Ramos (cell line): ENCODE data around the gene SARM1.

Source experiments
- in situ Hi-C: fragments of 300-500 bp; cut with MboI; formaldehyde crosslinking; loops from one replicate; pipeline ENCODE4 v1.14.3; 2022; ENCODE audit warnings: low sequenced_read_pairs; ENCODE audit not compliant: unreplicated experiment

Gene SARM1

DNA sequence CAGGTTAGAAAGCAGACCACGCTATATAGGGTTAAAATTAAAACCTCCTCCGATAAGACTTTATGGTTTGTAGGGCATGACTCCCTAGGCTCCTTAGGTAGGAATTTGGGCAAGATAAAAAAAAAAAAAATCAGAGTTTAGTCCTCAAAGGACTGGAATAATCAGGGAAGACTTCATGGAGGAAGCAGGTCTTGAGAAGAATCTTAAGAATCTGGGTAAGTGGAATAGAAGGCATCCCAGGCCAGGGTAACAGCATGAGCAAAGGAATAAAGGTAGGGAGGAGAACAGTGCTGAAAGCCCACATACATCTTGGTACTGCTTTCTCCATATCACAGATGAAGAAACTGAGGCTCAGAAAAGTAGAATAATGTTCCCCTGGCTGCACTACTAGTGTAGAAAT, 19.1 kb downstream of the SARM1 start:
- in situ Hi-C loops: loop anchor here (25.0 kb wide), 1 partner anchor 478 kb away; no protein-coding TSS in a partner anchor

DNA sequence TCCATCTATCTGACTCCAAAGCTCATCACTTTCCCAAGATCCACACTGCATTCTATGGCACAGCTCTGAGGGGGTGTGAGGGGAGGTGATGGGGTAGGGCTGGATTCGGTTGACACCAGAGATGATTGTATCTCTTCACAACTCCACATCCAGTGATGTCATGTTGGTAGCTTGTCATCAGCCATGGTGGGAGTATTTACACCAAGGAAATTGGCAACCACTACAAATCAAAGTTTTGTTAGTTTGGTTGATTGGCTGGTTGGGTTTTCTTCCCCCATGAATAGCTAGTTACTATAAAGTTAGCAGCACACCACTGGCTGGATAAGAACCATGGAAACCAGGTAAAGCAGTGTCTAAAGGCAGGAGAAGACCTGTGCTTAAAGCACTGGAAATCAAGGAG, 19.5 kb downstream of the SARM1 start:
- in situ Hi-C loops: loop anchor here (25.0 kb wide), 1 partner anchor 479 kb away; no protein-coding TSS in a partner anchor

DNA sequence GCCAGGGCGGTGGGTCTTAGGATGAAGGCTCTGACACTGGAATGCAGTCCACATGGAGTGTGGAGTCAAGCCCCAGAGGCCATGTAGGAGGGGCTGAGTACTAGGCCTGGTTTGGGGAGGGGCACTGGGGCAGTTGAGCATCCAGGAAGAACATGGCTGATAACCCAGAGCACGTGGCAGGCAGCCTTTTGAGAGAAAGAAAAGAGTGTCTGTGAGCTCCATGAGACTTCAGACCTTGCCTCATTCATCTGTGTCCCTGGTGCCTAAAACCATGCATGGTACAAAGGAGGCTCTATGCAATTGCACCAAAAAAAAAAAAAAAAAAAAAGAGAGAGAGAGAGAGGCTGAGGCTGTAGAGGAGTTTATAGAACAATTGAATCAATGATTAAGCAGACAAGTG, 19.9 kb downstream of the SARM1 start:
- in situ Hi-C loops: loop anchor here (25.0 kb wide), 1 partner anchor 479 kb away; no protein-coding TSS in a partner anchor

DNA sequence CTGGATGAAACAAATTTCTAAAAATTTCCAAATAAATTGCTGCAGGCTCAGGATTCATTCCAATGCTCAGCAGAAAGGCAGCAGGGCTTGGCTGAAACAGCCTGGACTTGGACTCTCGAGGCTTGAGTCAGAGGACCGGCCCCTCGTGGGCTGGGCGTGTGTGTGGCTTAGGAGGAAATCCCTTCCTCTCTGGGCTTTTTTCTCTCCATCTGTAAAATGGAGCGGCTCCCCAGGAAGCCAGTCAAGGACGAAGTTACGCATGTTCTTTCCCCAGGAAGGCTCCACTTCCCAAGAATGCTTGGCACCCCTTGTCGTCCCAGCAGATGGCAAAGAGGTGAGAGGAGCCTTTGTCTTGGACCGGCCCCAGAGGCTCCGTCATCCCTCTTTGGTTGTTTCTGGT, 21.0 kb downstream of the SARM1 start:
- in situ Hi-C loops: loop anchor here (25.0 kb wide), 1 partner anchor 480 kb away; no protein-coding TSS in a partner anchor

DNA sequence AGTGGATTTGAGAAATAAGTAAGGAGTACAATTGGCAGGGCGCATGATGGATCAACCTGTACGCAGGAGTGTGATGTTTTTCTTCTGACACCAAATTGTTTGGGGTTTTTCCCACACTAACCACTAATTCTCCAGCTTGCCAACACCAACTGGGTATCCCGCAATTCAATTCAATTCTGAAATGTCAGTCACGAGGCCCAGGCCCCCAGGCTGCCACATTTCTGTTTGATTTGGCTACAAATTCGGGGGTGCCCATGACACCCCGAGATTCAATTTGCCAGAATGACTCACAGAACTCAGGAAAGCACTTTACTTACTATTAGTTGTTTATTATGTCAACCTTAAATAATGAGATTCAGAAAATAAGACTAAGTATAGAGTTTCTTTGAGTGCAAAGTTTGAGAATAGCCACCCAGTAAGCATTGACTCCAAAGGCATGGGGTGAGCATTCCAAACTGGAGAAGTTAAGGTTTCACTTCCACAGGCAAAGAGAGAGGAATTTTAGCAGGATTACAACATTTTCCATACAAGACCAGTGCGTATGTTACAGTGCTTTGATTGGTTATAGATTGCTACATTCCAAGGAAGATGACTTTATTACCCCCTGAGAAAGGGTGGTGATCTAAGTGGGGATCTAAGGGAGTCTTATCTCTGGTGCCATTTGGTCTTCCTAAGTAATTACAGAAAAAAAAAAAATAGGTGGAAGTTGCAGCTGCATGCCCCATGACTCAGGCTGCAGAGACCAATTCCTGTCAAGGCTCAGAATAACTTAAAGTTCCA, 23.0 kb downstream of the SARM1 start:
- in situ Hi-C loops: loop anchor here (25.0 kb wide), 1 partner anchor 482 kb away; no protein-coding TSS in a partner anchor

DNA sequence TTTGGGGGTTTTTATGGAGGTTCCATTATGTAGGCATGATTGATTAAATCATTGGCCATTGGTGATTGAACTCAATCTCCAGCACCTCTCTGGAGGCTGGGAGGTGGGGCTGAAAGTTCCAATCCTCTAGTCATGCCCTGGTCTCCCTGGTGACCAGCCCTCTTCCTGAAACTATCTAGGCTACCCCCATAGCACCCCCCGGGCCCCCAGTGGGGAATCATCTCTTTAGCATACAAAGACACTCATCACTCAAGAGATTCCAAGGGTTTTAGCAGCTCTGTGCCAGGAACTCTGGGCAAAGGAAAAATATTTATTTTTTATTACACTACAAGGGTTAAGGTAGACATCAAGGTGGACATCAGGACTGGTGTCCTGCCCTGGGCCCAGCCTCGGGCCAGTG, 23.9 kb downstream of the SARM1 start:
- in situ Hi-C loops: loop anchor here (25.0 kb wide), 1 partner anchor 483 kb away; no protein-coding TSS in a partner anchor

DNA sequence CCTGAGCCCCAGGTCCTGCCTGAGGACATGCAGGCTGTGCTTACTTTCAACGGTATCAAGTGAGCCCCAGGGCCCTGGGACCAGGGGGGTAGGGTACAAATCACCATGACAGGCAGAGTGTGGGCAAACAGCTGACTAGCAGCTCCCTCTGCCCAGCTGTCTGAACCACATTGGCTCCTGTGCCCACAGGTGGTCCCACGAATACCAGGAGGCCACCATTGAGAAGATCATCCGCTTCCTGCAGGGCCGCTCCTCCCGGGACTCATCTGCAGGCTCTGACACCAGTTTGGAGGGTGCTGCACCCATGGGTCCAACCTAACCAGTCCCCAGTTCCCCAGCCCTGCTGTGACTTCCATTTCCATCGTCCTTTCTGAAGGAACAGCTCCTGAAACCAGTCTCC, 24.5 kb downstream of the SARM1 start:
- in situ Hi-C loops: loop anchor here (25.0 kb wide), 1 partner anchor 484 kb away; no protein-coding TSS in a partner anchor

DNA sequence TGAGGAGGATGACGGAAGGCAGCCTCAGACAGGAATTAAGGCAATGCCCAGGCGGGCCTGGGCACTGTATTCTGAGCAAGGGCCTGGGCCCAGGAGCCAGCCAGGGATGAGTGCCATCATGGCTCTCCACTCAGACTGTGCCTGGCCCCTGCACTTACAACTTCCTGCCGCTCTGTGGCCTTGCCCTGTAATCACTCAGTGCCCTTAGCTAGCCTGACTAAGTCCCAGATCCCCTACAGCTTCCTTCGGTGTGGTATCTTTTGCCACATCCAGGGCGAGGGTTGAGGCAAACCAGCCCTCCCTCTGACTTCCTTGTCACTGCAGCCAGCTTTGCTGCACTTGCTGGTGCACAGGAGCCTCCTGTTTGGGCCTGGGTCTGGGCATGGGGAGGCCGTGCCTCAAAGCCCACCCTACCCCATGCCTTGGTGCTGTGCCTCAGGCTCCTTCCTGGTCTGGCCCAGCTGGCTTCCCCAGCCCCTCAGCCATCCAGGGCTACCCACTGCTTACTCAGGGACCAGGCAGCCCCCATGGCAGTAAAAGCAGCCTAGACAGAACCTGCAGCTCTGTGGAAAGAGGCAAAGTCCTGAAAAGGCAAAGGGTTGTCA, 25.2 kb downstream of the SARM1 start:
- in situ Hi-C loops: loop anchor here (25.0 kb wide), 1 partner anchor 484 kb away; no protein-coding TSS in a partner anchor

DNA sequence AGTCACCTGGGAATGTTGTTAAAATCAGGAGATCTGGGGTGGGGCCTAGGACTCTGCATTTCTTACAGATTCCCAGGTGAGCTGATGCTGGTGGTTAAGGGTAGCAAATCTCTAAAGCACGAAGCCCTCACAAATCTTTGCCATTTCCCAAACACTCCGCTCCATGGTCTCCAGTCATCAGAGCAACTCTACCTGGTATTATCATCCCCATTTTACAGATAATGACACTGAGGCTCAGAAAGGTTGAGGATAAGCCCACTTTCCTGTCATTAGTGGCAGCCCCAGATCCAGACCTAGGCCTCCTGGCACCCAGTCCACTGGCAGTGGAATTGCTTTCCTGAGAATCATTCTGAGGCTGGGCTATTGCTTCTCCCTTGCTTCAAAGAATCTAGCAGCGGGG, 25.8 kb downstream of the SARM1 start:
- in situ Hi-C loops: loop anchor here (25.0 kb wide), 1 partner anchor 485 kb away; no protein-coding TSS in a partner anchor

DNA sequence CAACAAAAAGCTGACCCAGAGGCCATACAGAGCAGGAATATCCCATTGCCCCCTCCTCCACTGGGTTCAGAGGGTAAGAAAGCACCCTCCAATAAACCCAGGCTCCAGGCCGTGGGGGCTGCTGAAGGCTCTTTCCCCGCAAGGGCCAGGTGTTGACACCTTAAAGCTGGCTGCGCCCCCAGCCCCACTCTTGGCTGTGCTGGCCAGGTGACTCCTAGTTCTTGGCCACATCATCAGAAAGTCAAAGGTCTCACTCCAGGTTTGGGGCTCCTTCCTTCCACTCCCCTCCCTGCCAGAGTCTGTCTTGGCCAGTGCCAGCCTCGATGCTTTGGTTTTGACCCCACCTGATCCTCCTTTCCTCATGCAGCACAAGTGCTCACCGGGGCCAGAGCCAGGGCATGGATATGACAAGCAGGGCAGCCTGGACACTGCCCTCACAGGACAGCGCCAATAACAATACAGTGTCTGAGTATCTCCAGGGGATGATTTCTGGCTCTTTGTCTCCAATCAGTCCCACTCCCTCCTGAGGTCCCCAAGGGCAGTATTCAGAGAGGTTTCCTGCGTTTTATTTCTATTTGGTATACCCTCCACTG, 26.3 kb downstream of the SARM1 start:
- in situ Hi-C loops: loop anchor here (25.0 kb wide), 1 partner anchor 485 kb away; no protein-coding TSS in a partner anchor

DNA sequence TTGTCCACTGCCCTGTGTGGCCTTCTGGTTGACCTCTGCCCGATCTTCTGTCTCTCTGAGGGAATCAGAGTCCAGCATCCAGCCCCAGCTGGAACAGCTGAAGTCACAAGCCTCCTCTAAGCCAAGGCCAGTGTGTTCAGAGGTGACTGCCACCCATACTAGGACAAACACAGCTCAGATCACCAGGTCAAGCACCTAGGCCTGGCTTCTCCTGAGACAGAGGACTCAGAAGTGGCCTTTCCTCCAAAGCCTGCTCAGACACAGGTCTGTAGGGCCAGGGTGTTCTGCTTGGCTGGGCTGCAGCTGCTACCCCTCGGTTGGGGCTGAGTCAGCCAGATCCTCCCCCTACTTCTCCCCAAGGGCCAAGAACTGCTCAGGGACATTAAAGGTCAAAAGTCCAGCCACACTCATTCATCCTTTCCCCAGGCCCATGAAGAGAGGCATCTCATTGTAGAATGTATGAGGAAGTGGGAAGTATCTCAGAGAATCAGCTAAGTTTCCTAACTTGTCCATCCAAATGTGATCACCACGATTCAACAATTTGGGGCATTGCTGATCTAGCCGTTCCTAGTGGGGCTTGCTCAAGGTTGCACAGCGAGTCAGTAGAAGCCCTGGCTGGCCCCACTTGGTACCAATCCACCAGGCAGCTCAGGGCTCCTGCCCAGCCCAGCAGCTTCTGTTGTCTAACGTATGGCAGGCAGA, 26.9 kb downstream of the SARM1 start:
- in situ Hi-C loops: loop anchor here (25.0 kb wide), 1 partner anchor 486 kb away; no protein-coding TSS in a partner anchor

DNA sequence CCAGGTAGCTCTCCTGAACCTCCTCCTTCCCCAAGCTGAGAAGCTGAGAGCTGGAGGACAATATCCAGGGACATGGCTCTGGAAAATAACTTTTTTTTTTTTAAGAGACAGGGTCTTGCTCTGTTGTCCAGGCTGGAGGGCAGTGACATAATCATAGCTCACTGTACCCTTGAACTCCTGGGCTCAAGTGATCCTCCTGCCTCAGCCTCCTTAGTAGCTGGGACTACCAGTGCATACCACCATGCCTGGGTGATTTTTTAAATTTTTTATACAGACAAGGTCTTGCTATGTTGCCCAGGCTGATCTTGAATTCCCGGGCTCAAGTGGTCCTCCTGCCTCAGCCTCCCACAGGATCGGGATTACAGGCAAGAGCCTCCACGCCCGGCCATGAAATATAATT, 28.3 kb downstream of the SARM1 start:
- in situ Hi-C loops: loop anchor here (25.0 kb wide), 3 partner anchors 363 to 588 kb away; partner anchors contain the start of genes NLK and NOS2

DNA sequence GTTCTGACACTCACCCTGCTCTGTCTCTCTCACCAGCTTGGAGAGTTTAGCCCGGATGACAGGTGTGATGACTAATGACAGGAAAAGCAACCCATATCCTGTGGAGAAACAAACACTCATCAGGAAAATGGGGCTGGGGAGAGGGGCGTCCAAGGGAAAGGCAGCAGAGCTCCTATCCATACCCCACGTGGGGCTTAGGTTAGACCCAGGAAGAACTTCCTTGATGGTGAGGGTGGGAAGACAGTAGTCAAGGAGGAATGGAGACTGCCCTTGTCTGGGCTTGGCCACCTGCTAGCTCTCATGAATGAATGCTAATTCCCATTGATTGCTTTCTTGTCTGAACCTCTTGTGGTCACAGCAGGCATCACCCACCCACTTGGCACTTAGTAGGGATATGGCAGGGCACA, 30.7 kb downstream of the SARM1 start:
- in situ Hi-C loops: loop anchor here (25.0 kb wide), 2 partner anchors 365 to 590 kb away; partner anchors contain the start of genes NLK and NOS2

DNA sequence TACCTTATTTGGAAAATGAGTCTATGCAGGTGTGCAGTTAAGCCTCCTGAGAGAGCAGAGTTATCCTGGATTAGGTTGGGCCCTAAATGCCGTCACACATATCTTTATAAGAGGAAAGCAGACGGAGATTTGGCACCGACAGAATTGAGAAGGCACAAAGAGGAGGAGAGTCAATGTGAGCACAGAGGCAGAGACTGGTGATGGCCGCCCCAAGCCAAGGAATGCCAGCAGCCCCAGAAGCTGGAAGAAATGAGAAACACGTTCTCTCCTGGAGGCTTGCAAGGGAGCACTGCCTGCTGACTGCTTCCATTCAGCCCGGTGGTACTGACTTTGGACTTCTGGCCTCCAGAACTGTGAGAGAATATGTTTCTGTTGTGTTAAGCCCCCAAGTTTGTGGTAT, 31.4 kb downstream of the SARM1 start:
- in situ Hi-C loops: loop anchor here (25.0 kb wide), 2 partner anchors 366 to 591 kb away; partner anchors contain the start of genes NLK and NOS2

DNA sequence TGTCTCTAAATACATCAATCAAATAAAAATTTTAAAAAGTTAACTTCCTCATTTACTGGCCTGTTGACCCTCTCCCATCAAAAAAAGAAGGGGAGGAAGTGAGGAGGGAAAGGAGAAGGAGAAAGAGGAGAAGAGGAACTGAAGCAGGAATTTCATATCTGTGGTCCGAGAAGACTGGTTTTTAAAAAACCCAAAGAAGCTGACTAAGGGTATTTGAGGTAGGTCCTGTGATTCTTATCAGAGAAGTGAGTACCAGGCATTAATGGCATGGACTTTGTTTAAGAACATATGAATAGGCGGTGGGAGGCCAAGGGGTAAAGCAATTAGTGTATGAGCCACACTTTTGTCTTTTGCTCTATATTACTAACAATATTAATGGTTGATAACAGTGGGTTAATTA, 32.5 kb downstream of the SARM1 start:
- in situ Hi-C loops: loop anchor here (25.0 kb wide), 2 partner anchors 367 to 592 kb away; partner anchors contain the start of genes NLK and NOS2

DNA sequence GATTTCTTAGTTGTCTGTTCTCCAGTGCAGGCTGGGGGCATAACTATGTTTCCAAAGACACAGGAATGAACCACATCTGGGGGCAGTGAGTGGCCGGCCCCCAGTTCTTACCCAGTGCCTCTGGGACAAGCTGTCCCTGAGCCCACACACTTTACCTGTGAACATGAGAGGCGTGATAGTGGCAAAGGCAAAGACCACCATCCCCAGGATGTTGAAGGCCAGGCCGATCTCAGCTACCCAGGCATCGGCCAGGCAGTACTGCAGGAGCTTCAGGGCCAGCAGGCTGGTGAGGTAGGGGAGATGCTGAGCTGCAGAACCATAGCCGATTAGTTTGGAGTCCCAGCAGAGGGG, 32.9 kb downstream of the SARM1 start:
- in situ Hi-C loops: loop anchor here (25.0 kb wide), 2 partner anchors 367 to 592 kb away; partner anchors contain the start of genes NLK and NOS2

DNA sequence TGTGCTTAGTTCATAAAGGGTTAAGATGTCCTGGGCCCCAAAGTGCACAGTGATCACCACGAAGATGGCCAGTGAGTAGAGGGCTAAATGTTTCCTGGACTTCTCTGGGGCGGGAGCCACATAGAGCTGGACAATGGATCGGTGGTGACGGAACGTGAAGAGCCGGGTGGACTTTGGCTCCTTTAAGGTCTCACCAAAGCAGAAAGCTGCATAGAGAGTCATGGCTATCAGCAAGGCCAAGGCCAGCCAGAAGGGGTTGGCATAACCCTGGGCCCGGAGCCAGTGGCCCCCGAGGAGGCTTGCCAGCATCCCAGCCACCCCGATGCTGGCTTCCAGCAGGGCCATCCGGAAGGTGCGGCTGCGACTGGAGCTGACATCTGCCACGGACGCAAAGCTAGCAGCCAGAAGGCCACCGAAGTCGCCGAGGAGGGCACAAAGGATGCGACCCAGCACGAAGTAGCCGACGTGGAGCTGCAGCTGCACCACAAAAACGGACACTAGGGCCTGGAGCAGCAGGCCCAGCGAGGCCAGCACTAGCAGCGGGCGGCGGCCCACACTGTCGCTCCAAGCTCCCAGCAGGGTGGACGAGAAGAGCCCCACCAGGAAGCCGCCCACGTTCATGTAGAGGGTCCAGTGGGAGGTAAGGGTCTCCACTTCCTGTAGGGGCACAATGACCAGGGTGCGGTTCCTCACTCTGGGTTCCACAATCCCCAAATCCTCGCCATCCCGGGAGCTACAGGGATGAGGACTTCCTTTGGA, 33.5 kb downstream of the SARM1 start:
- in situ Hi-C loops: loop anchor here (25.0 kb wide), 2 partner anchors 368 to 593 kb away; partner anchors contain the start of genes NLK and NOS2

DNA sequence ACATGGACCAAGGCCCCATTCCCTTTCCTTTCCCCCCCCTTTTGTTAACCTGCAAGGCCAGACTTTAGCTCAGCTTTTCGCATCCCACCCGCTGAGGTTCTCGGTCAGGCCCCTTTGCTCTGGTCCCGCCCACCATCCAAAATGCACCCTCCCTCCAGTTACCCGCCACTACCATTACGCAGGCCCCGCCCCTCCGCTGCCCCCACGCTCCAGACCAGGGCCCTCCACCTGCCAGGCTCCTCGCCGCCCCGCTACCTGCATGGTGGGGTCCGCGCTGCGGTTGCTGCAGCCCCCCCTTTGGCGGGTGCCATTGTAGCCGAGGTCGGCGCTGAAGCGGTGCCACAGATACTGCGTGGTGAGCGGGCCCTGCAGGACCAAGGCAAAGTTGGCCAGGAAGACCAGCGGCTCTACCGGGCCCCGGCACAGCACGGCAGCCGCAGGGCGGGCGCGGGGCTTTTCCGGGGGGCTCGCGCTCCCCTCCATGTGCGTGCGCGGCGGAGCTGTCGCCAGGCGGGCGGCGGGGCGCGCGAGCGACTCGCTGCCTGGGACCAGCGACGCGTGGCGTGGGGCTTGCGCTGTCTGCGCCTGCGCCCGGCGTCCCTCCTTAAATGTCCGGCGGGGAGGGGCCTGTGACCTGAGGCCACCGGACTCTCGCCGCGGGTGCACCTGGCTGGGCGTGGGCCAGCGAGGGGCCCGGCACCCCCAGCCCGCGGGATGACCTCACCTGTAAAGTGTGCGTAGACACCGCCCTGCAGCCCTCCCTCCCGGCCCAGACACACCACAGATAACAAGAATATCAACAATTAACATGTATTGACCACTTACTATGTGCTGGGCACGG, 34.4 kb downstream of the SARM1 start, which contains the start of gene SLC46A1:
Gene SLC46A1 (minus strand): TSS at position 581 of the 841 bp plus-strand sequence. CDS start 98 bp downstream, at position 483.
- in situ Hi-C loops: loop anchor here (25.0 kb wide), 2 partner anchors 369 to 594 kb away; partner anchors contain the start of genes NLK and NOS2
